ENCODE data around the gene NEMP1.
"Not testable (repeated sequence)": the region's sequence is repeated elsewhere in the genome, so short reads cannot be mapped to it uniquely, and the experiment has no call there.

The NEMP1 gene

DNA sequence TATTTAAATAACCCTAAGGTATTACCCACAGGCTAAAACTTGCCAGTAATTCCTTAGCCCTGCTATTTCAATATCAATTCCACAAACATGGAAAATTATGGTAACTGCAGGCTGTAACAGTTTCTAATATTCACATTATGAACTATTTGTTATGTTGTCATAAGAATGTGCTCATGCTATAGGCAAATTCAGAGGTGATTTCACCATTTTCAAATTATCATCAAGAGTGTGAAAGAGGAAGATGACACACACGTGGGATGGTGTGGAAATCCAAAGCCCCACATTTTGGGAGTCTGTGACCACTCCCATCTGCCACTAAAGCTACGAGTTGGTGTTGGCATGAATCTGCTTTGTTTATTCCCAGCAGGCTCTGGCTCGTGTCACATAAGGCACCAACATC lies 22.8 kb downstream of the NEMP1 start:
- TF ChIP-seq, protein P1, sequence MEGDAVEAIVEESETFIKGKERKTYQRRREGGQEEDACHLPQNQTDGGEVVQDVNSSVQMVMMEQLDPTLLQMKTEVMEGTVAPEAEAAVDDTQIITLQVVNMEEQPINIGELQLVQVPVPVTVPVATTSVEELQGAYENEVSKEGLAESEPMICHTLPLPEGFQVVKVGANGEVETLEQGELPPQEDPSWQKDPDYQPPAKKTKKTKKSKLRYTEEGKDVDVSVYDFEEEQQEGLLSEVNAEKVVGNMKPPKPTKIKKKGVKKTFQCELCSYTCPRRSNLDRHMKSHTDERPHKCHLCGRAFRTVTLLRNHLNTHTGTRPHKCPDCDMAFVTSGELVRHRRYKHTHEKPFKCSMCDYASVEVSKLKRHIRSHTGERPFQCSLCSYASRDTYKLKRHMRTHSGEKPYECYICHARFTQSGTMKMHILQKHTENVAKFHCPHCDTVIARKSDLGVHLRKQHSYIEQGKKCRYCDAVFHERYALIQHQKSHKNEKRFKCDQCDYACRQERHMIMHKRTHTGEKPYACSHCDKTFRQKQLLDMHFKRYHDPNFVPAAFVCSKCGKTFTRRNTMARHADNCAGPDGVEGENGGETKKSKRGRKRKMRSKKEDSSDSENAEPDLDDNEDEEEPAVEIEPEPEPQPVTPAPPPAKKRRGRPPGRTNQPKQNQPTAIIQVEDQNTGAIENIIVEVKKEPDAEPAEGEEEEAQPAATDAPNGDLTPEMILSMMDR (IDR thresholded peaks at IDR 0.05; ENCODE audit: low read depth, low read length): no peak
- H3K4me3 ChIP-seq (ENCODE audit: low read depth, low read length): no peak overlapping the region

DNA sequence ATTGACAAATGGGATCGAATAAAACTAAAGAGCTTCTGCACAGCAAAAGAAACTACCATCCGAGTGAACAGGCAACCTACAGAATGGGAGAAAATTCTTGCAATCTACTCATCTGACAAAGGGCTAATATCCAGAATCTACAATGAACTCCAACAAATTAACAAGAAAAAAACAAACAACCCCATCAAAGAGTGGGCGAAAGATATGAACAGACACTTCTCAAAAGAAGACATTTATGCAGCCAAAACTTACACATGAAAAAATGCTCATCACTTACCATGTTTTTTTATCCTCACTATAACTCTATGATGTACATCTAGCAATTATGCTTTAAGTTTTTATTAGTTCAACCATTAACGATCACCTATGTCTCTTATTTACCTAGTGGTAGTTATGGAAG lies 24.7 kb downstream of the NEMP1 start:
- not testable (repeated sequence) for H3K4me3 ChIP-seq (ENCODE audit: low read depth, low read length); H3K4me1 ChIP-seq; DNase-seq; H3K9me3 ChIP-seq; H3K27me3 ChIP-seq
- H3K36me3 ChIP-seq: peaks cover 18% of the 10 kb centered on the region

More for the DNA sequence above, 22.8 kb downstream of the NEMP1 start:
- Histone ChIP-seq H3K4me1 (no peaks in the 10 kb centered on the region), H3K9me3 (no peaks in the 10 kb centered on the region), H3K36me3 (peaks cover 37% of the 10 kb centered on the region), H3K27me3 (no peaks in the 10 kb centered on the region)
- no peak for DNase-seq

DNA sequence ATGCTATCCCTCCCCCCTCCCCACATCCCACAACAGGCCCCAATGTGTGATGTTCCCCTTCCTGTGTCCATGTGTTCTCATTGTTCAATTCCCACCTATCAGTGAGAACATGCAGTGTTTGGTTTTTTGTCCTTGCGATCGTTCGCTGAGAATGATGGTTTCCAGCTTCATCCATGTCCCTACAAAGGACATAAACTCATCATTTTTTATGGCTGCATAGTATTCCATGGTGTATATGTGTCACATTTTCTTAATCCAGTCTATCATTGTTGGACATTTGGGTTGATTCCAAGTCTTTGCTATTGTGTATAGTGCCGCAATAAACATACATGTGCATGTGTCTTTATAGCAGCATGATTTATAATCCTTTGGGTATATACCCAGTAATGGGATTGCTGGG lies 25.4 kb downstream of the NEMP1 start:
- H3K36me3 ChIP-seq: peaks cover 10% of the 10 kb centered on the region
- DNase-seq; H3K4me1 ChIP-seq; H3K9me3 ChIP-seq; H3K27me3 ChIP-seq; H3K4me3 ChIP-seq (ENCODE audit: low read depth, low read length): not testable (repeated sequence)

DNA sequence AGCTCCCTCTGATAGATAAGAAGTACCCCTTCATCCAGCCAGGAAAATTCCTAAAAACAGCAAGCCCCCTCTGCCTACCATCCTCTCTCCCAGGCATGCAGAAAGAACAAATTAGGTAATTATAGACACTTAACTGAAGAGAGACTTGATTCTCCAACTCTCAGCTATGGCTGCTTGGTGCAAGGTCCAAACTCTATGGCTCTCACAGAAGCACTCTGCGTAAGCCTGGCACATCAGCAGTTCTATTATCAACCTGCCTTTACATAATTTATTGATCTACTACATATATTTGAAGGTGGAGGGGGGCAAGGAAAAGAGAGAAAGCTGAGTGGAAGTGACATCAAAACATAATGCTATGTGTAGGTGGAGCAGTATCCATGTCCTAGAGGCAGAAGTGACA lies 27.6 kb downstream of the NEMP1 start:
- TF ChIP-seq, protein P1 (IDR thresholded peaks at IDR 0.05; ENCODE audit: low read depth, low read length): no peak
- no peaks in the 10 kb centered on the region for H3K4me1 ChIP-seq

DNA sequence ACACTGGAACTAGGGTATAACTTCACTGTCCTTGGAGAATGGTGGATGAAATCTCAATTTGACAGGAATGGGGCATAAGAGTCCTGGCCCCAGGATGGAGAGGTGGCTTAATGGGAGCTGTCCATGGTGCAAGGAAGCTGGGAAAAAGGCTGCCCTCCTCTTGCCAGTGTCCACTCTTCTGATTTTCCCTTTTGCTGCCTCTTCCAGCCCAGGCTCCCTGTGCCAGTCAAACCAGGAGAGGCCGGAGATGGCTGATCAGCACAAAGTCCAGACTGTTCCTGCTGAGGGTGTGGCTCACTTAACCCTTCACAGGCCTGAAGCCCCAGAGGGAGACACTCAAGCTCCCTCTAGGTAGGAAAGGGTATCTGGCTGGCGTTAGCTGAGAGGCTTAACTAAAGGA lies 28.7 kb downstream of the NEMP1 start, which contains the start of gene MYO1A:
TSS of gene MYO1A (minus strand) at position 240 of the 400 bp plus-strand sequence. CDS start 1,806 bp downstream, outside the sequence.
- H3K9me3 ChIP-seq: no peaks in the 10 kb centered on the region
- no peak for DNase-seq
- no peaks in the 10 kb centered on the region for H3K36me3 ChIP-seq
- H3K4me1 ChIP-seq: no peaks in the 10 kb centered on the region
- no peak within 1 kb of the TSS for H3K4me3 ChIP-seq (ENCODE audit: low read depth, low read length)
- H3K27me3 ChIP-seq: no peaks in the 10 kb centered on the region
- TF ChIP-seq, protein P1 (IDR thresholded peaks at IDR 0.05; ENCODE audit: low read depth, low read length): no peak

More for the DNA sequence above, 27.6 kb downstream of the NEMP1 start:
- H3K36me3 ChIP-seq: no peaks in the 10 kb centered on the region
- no peaks in the 10 kb centered on the region for H3K27me3 ChIP-seq
- no peak overlapping the region for H3K4me3 ChIP-seq (ENCODE audit: low read depth, low read length)
- DNase-seq: no peak
- H3K9me3 ChIP-seq: no peaks in the 10 kb centered on the region

DNA sequence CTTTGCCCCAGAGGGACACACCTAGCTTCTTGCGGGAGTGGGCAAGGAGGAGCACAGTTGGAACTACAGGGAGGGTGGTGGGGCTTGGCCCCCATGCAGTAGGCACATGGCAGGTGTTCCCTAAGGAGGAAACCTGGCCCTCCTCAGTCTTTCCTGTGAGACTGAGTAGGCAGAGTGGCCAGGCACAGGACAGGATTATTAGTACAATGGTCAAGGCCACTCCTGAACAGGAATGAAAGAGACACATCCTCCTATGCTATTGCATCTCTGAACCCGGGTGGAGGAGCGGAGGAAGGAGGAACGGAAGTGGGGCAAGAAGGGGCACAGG lies 29.5 kb downstream of the NEMP1 start:
- no peak overlapping the region for H3K4me3 ChIP-seq (ENCODE audit: low read depth, low read length)
- H3K27me3 ChIP-seq: no peaks in the 10 kb centered on the region
- no peaks in the 10 kb centered on the region for H3K36me3 ChIP-seq
- no peaks in the 10 kb centered on the region for H3K4me1 ChIP-seq
- TF ChIP-seq, protein P1 (IDR thresholded peaks at IDR 0.05; ENCODE audit: low read depth, low read length): no peak
- no peaks in the 10 kb centered on the region for H3K9me3 ChIP-seq
- DNase-seq: no peak

DNA sequence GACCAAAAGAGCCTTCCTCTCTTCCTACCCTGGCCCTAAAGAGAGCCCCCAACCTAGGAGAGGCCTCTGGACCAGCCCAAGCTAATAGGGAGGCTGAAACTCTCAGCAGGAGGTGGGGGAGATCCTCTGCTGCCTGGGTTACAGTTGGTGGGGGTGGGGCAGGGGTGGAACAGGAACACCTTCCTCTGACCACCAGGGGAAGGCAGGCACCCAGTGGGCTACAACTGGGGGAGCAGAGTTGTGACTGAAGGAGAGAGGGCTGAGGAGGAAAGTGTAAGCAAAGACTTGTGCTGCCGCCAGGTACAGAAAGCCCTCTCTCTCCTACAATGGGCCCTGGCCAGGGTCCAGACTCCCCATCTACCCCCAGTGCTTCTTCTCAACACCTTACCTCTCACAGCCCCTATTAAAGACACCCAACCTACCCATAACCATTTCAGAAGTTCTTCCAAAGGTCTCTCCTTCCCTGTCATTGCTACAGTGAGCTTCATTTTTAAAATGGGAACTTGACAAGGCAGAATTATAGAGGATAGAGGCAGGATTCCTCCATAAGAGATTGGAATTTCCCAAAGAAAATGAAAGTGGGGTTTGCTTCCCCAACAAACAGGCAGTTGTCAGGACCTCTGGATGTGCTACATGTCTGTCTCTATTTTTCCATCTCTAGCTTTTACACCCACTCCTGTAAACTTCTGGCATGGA lies 30.0 kb downstream of the NEMP1 start:
- Histone ChIP-seq H3K9me3 (no peaks in the 10 kb centered on the region), H3K36me3 (no peaks in the 10 kb centered on the region), H3K4me3 (ENCODE audit: low read depth, low read length) (no peak overlapping the region), H3K27me3 (no peaks in the 10 kb centered on the region), H3K4me1 (no peaks in the 10 kb centered on the region)
- DNase-seq: no peak
- TF ChIP-seq, protein P1 (IDR thresholded peaks at IDR 0.05; ENCODE audit: low read depth, low read length): no peak
